Karpas-422 (cell line): ENCODE results near the gene AFF3. TPM values are rescaled to one million over a fixed set of nuclear protein-coding genes. Genes with fewer than 3 reads are reported as not detected.

Experiments used
- DNase-seq: peaks from one replicate; pipeline ENCODE4 v3.0.0-alpha.2; 2015
- H2AFZ ChIP-seq: fragments of 200-600 bp; sonication (generic); 2 replicates; pipeline ENCODE4 v1.6.1; 2014; ENCODE audit warnings: antibody characterized with exemption, low read length, mixed read lengths
- H3K27ac ChIP-seq: fragments of 200-600 bp; sonication (generic); 2 replicates; pipeline ENCODE4 v1.5.1; 2014; ENCODE audit warnings: mild to moderate bottlenecking, low read length, moderate library complexity
- H3K27me3 ChIP-seq: fragments of 200-600 bp; sonication (generic); 2 replicates; pipeline ENCODE4 v1.6.1; 2014; ENCODE audit warnings: low read length, mixed read lengths
- H3K36me3 ChIP-seq: fragments of 200-600 bp; sonication (generic); 2 replicates; pipeline ENCODE4 v1.6.1; 2014; ENCODE audit warnings: low read length, mixed read lengths; ENCODE audit not compliant: insufficient read depth
- H3K4me1 ChIP-seq: fragments of 200-600 bp; sonication (generic); 2 replicates; pipeline ENCODE4 v1.6.1; 2014; ENCODE audit warnings: mild to moderate bottlenecking, low read length, mixed read lengths
- H3K4me2 ChIP-seq: fragments of 200-600 bp; sonication (generic); 2 replicates; pipeline ENCODE4 v1.6.1; 2014; ENCODE audit warnings: low read length, low read depth, mild to moderate bottlenecking; ENCODE audit not compliant: poor library complexity, severe bottlenecking
- H3K4me3 ChIP-seq: fragments of 200-600 bp; sonication (generic); 2 replicates; pipeline ENCODE4 v1.5.1; 2014; ENCODE audit warnings: mild to moderate bottlenecking, antibody characterized with exemption, low read length, mixed read lengths
- H3K79me2 ChIP-seq: fragments of 200-600 bp; sonication (generic); 2 replicates; pipeline ENCODE4 v1.6.1; 2014; ENCODE audit warnings: mild to moderate bottlenecking, low read length, mixed read lengths
- H3K9ac ChIP-seq: fragments of 200-600 bp; sonication (generic); 2 replicates; pipeline ENCODE4 v1.6.0; 2014; ENCODE audit warnings: low read length
- H3K9me2 ChIP-seq: fragments of 200-600 bp; sonication (generic), shearing (Covaris generic); replicated peaks from 2 replicates; pipeline ENCODE4 v1.6.0; 2014; ENCODE audit warnings: mild to moderate bottlenecking, low read length, moderate library complexity; ENCODE audit not compliant: insufficient read depth
- H3K9me3 ChIP-seq: fragments of 300-700, 200-600 bp; sonication (generic); 2 replicates; pipeline ENCODE4 v1.6.1; 2014; ENCODE audit warnings: low read length, mixed read lengths
- H4K20me1 ChIP-seq: fragments of 200-600 bp; sonication (generic); 2 replicates; pipeline ENCODE4 v1.6.1; 2014; ENCODE audit warnings: mild to moderate bottlenecking, antibody characterized with exemption, low read length, low read depth; ENCODE audit not compliant: insufficient read depth
- total RNA-seq: library from RNA; depleted of rRNA; stranded (reverse); fragments of >200 nt; shearing (Covaris generic); gene quantifications from 2 replicates; pipeline ENCODE4 v1.2.3, GENCODE V29; 2014; ENCODE audit warnings: low replicate concordance

Gene AFF3
- total RNA-seq, 1 experiment from 2014 or later: 99.7 TPM

DNA sequence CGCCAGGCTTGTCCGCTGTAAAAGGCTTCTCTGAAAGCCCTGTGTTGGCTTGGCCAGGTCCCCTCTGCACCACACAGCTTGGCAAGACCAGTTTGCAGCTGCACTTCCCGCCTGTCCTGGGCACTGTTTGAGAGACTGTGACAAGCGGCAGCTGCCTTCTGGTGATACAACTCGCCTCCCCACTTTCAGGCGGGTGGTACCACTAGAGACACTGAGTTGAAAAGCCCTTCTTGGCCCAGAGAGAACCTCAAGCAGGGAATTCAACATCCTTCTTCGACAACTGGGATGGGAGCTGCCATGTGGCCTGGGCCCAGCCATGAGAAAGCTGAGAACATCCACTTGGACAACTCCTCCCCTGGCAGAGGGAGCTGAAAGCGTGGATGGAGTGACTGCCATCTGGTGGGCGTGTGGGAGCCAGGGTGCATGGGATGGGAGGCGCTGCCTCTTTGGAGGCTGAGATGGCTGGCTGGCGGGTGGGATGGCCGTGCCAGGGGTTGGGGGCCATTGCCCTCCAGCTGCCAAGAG lies 527.1 kb downstream of the AFF3 start:
- no peak overlapping the region for H3K27ac ChIP-seq
- no peaks in the 10 kb centered on the region for H3K9me2 ChIP-seq
- H3K79me2 ChIP-seq: no peaks in the 10 kb centered on the region
- no peaks in the 10 kb centered on the region for H3K27me3 ChIP-seq
- no peak overlapping the region for H3K9ac ChIP-seq
- DNase-seq: no peak
- no peaks in the 10 kb centered on the region for H3K9me3 ChIP-seq
- H3K4me3 ChIP-seq: no peak overlapping the region
- H3K36me3 ChIP-seq: no peaks in the 10 kb centered on the region
- H3K4me2 ChIP-seq: no peak overlapping the region
- peaks cover 15% of the 10 kb centered on the region for H3K4me1 ChIP-seq
- no peak overlapping the region for H2AFZ ChIP-seq
- no peaks in the 10 kb centered on the region; the same call in 1 of the 2 replicates for H4K20me1 ChIP-seq

DNA sequence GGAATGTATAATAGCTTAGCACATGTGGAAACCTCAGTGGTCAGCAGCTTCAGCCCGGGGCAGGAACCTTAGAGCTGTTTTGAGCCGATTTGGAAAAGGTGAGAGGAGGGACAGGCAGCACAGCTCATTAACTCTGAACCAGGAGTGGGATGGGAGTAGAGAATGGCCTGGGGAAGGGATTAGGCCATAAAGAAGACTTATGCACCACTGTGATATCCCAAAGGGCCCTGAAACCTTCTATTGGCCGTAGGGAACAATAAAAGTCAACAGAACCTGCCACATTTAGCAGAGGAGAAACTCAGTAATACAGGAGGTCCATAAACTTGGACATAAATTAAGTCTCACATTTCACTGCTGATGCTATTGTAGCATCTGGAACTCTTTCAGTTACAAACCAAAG lies 528.4 kb downstream of the AFF3 start:
- Histone ChIP-seq H3K4me2 (no peak overlapping the region), H4K20me1 (no peaks in the 10 kb centered on the region; the same call in 1 of the 2 replicates), H3K27me3 (no peaks in the 10 kb centered on the region), H3K4me3 (no peak overlapping the region), H3K27ac (no peak overlapping the region), H3K9me2 (no peaks in the 10 kb centered on the region), H3K4me1 (peaks cover 5% of the 10 kb centered on the region), H3K36me3 (no peaks in the 10 kb centered on the region), H3K9me3 (no peaks in the 10 kb centered on the region), H2AFZ (no peak overlapping the region), H3K9ac (no peak overlapping the region), H3K79me2 (no peaks in the 10 kb centered on the region)
- no peak for DNase-seq

DNA sequence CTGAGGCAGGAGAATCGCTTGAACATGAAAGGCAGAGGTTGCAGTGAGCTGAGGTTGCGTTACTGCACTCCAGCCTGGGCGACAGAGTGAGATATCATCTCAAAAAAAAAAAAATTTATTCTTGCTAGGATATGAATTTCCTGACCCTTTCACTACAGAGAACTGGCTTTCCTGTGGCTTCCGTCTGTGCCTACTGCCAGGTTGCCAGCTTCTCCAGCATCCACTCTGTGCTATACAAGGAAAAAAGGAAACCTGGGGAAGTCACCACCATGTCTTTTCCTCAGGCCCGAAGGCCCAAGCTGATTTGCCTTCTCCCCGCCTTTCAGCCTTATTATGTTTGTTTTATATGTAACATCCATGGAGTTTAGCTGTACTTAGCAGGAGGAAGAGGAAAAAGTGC lies 530.6 kb downstream of the AFF3 start:
- Histone ChIP-seq H3K36me3 (no peaks in the 10 kb centered on the region), H3K9me3 (no peaks in the 10 kb centered on the region), H3K4me3 (no peak overlapping the region), H4K20me1 (no peaks in the 10 kb centered on the region; the same call in 1 of the 2 replicates), H2AFZ (no peak overlapping the region), H3K27ac (no peak overlapping the region), H3K9me2 (no peaks in the 10 kb centered on the region), H3K4me2 (no peak overlapping the region), H3K9ac (no peak overlapping the region), H3K4me1 (peaks cover 12% of the 10 kb centered on the region), H3K27me3 (no peaks in the 10 kb centered on the region), H3K79me2 (no peaks in the 10 kb centered on the region)
- no peak for DNase-seq

GRCh38 chr2:99611034-99611433 lies 531.4 kb downstream of the AFF3 start:
- no peak overlapping the region for H3K4me2 ChIP-seq
- H3K4me1 ChIP-seq: peaks cover 12% of the 10 kb centered on the region
- no peaks in the 10 kb centered on the region for H3K9me2 ChIP-seq
- no peaks in the 10 kb centered on the region for H3K27me3 ChIP-seq
- H2AFZ ChIP-seq: no peak overlapping the region
- no peak overlapping the region for H3K27ac ChIP-seq
- no peaks in the 10 kb centered on the region for H3K36me3 ChIP-seq
- no peaks in the 10 kb centered on the region; the same call in 1 of the 2 replicates for H4K20me1 ChIP-seq
- H3K9me3 ChIP-seq: no peaks in the 10 kb centered on the region
- DNase-seq: no peak
- no peak overlapping the region for H3K9ac ChIP-seq
- H3K79me2 ChIP-seq: no peaks in the 10 kb centered on the region
- H3K4me3 ChIP-seq: no peak overlapping the region

GRCh38 chr2:99609851-99610381 lies 532.5 kb downstream of the AFF3 start:
- Histone ChIP-seq H2AFZ (no peak overlapping the region), H3K4me2 (no peak overlapping the region)

DNA sequence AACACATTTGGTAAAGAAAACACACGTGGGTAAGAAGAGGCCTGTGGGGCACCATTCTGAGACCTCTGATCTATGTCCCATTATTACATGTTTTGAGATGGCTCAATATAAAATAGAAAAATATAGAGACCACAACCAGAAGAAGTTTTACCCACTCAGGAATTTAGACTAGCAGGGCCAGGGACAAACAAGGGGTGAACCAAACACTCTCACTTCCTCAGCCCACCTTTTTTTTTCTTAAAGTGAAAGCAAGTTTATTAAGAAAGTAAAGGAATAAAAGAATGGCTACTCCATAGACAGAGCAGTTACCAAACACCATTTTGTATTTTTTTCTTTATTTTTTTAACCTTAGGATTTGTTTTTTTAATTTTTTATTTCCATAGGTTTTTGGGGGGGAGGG lies 533.5 kb downstream of the AFF3 start:
- Histone ChIP-seq H3K9me2 (no peaks in the 10 kb centered on the region), H4K20me1 (no peaks in the 10 kb centered on the region; the same call in 1 of the 2 replicates), H3K79me2 (no peaks in the 10 kb centered on the region), H3K36me3 (no peaks in the 10 kb centered on the region), H3K4me1 (peaks cover 20% of the 10 kb centered on the region), H3K27ac (no peak overlapping the region), H3K27me3 (no peaks in the 10 kb centered on the region), H3K9me3 (no peaks in the 10 kb centered on the region), H3K9ac (no peak overlapping the region), H3K4me2 (no peak overlapping the region), H3K4me3 (no peak overlapping the region), H2AFZ (no peak overlapping the region)
- DNase-seq: no peak

More at GRCh38 chr2:99609851-99610381, 532.5 kb downstream of the AFF3 start:
- H3K27ac ChIP-seq: no peak overlapping the region
- no peaks in the 10 kb centered on the region for H3K36me3 ChIP-seq
- no peak for DNase-seq
- no peaks in the 10 kb centered on the region for H3K9me2 ChIP-seq
- H3K79me2 ChIP-seq: no peaks in the 10 kb centered on the region
- H3K9ac ChIP-seq: no peak overlapping the region
- H3K27me3 ChIP-seq: no peaks in the 10 kb centered on the region
- H3K9me3 ChIP-seq: no peaks in the 10 kb centered on the region
- no peaks in the 10 kb centered on the region; the same call in 1 of the 2 replicates for H4K20me1 ChIP-seq
- no peak overlapping the region for H3K4me3 ChIP-seq
- H3K4me1 ChIP-seq: peaks cover 12% of the 10 kb centered on the region

DNA sequence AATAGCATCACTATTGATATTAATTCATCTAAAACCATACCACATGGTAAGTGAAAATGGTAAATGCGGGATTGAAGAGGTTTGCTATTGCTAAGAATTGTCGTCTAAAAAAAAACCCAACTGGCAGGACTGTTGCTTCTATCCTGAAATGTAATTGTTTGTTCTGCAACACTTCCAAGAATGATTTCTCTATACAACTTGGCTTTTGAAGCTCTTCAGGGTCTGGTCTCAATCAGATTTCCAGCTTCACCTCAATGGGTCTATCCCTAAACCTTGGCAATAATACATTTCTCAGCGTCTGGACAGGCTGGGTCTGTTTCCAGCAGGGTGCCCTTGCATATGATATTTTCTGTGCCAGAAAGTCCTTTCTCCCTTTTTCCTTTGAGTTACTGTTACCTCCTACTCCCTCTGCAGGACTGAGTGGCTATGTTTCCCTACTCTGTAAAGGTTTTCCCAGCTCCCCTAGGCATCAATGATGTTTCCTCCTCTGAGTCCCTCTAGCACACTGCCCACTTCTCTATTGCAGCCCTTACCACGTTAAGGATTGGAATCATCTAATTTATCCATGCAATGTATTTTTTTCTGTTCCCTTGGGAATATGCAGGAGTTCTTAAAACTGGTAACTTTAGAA lies 534.4 kb downstream of the AFF3 start:
- Histone ChIP-seq H2AFZ (no peak overlapping the region), H3K9ac (no peak overlapping the region), H3K27me3 (no peaks in the 10 kb centered on the region), H3K9me2 (no peaks in the 10 kb centered on the region), H3K4me1 (peaks cover 19% of the 10 kb centered on the region), H4K20me1 (no peaks in the 10 kb centered on the region), H3K79me2 (no peaks in the 10 kb centered on the region), H3K36me3 (no peaks in the 10 kb centered on the region), H3K4me3 (no peak overlapping the region), H3K9me3 (no peaks in the 10 kb centered on the region), H3K27ac (no peak overlapping the region), H3K4me2 (no peak overlapping the region)
- DNase-seq: no peak

- Histone ChIP-seq H3K9ac (no peak overlapping the region), H2AFZ (no peak overlapping the region), H3K4me1 (peaks cover 19% of the 10 kb centered on the region), H3K27me3 (no peaks in the 10 kb centered on the region), H3K9me3 (no peaks in the 10 kb centered on the region), H3K36me3 (no peaks in the 10 kb centered on the region), H3K27ac (no peak overlapping the region), H3K4me2 (no peak overlapping the region), H3K9me2 (no peaks in the 10 kb centered on the region), H4K20me1 (no peaks in the 10 kb centered on the region), H3K79me2 (no peaks in the 10 kb centered on the region), H3K4me3 (no peak overlapping the region)
- no peak for DNase-seq
Observed at GRCh38 chr2:99607454-99607853, 534.9 kb downstream of the AFF3 start.
